Mesendoderm (in vitro differentiated cells): ENCODE measurements around the gene EGFLAM.

Source experiments
- DNase-seq: peaks from one replicate; pipeline ENCODE4 v3.0.0; 2013
- H2AK5ac ChIP-seq: 2 replicates; pipeline ENCODE4 v1.6.1; 2013; ENCODE audit warnings: low read length, inconsistent platforms
- H2BK120ac ChIP-seq: 2 replicates; pipeline ENCODE4 v1.6.1; 2013; ENCODE audit warnings: low read depth, mild to moderate bottlenecking, low read length, moderate library complexity, mixed read lengths
- H2BK15ac ChIP-seq: replicated peaks from 2 replicates; pipeline ENCODE4 v1.6.1; 2013; ENCODE audit warnings: low read depth, mild to moderate bottlenecking, moderate library complexity
- H2BK5ac ChIP-seq: 2 replicates; pipeline ENCODE4 v1.6.1; 2013; ENCODE audit warnings: low read length, inconsistent platforms
- H3K18ac ChIP-seq: 2 replicates; pipeline ENCODE4 v1.6.1; 2013; ENCODE audit warnings: mild to moderate bottlenecking, low read length, mixed read lengths
- H3K23ac ChIP-seq: one replicate; pipeline ENCODE4 v1.6.1; 2013; ENCODE audit warnings: low read length
- H3K27ac ChIP-seq: 2 replicates; pipeline ENCODE4 v1.5.1; 2013; ENCODE audit warnings: low read depth, mild to moderate bottlenecking, inconsistent platforms, low read length, moderate library complexity
- H3K27me3 ChIP-seq: 2 replicates; pipeline ENCODE4 v1.6.1; 2013; ENCODE audit warnings: low read length, control low read depth, mild to moderate bottlenecking, inconsistent platforms; ENCODE audit not compliant: insufficient read depth, poor library complexity
- H3K36me3 ChIP-seq: 2 replicates; pipeline ENCODE4 v1.6.1; 2013; ENCODE audit warnings: low read length, inconsistent platforms; ENCODE audit not compliant: control insufficient read depth, insufficient read depth
- H3K4ac ChIP-seq: one replicate; pipeline ENCODE4 v1.6.1; 2013; ENCODE audit warnings: low read depth, mild to moderate bottlenecking, low read length, moderate library complexity
- H3K4me1 ChIP-seq: 2 replicates; pipeline ENCODE4 v1.6.1; 2013; ENCODE audit warnings: low read depth, low read length, inconsistent platforms; ENCODE audit not compliant: control insufficient read depth
- H3K4me2 ChIP-seq: 2 replicates; pipeline ENCODE4 v1.6.1; 2013; ENCODE audit warnings: low read length
- H3K4me3 ChIP-seq: 2 replicates; pipeline ENCODE4 v1.5.1; 2013; ENCODE audit warnings: mild to moderate bottlenecking, low read length
- H3K56ac ChIP-seq: one replicate; pipeline ENCODE4 v1.6.1; 2013; ENCODE audit warnings: low read length
- H3K79me1 ChIP-seq: 2 replicates; pipeline ENCODE4 v1.6.1; 2013; ENCODE audit warnings: low read length, inconsistent platforms
- H3K79me2 ChIP-seq: 2 replicates; pipeline ENCODE4 v1.6.1; 2013; ENCODE audit warnings: mild to moderate bottlenecking, low read length; ENCODE audit not compliant: control insufficient read depth, insufficient read depth
- H3K9ac ChIP-seq: 2 replicates; pipeline ENCODE4 v1.6.1; 2013; ENCODE audit warnings: low read length, inconsistent platforms
- H4K5ac ChIP-seq: one replicate; pipeline ENCODE4 v1.6.1; 2013; ENCODE audit warnings: low read length
- H4K8ac ChIP-seq: one replicate; pipeline ENCODE4 v1.6.1; 2013; ENCODE audit warnings: low read depth, mild to moderate bottlenecking, control low read depth, low read length, moderate library complexity
- WGBS: extraction: QIAGEN DNeasy Blood & Tissue Kit; methylation state at CpG from one replicate; pipeline ENCODE4 v1.1.7; 2013; ENCODE audit warnings: low lambda C conversion rate, missing lambda C conversion rate; ENCODE audit not compliant: insufficient coverage; ENCODE audit errors: extremely low coverage; 5-methylcytosine and 5-hydroxymethylcytosine counted together

EGFLAM gene

DNA sequence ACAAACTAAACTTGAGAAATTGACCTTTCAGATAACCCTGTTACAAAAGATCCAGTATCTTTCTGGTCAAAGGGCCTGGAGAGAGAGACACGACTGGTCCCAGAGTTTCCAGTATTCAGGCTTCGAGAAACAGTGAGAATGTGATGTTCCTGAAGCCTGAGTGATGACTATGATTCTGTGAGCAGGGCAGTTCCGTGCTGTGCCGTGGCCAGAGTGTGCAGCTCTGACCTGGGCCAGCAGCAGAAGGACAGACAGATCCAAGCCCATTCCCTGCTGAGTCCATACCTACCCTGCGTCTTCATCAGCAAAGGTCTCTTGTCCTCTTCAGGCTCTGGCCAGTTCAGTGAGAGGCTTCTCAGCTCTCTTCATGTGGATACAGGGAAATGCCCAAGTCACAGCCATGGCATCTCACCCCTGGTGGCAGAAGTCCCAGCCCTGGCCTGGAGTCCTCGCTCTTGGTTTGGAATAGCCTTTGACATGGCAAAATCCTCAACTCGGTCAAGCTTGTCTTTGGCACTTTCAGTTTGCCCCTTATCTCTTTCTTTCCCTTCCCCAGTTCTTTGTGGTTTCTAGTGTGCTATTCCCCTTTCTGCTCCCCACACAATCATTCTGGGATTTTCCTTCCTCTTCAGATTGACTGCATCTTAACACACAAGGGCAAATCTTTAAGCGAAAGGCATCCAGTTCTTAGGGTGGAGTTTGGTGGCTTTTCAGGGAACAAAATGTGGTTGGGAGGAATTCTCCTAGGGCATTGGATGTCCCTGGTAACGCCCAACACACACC is 190.4 kb downstream of the EGFLAM start:
- Histone ChIP-seq H3K56ac (no peak overlapping the region), H3K4me1 (no peaks in the 10 kb centered on the region)

DNA sequence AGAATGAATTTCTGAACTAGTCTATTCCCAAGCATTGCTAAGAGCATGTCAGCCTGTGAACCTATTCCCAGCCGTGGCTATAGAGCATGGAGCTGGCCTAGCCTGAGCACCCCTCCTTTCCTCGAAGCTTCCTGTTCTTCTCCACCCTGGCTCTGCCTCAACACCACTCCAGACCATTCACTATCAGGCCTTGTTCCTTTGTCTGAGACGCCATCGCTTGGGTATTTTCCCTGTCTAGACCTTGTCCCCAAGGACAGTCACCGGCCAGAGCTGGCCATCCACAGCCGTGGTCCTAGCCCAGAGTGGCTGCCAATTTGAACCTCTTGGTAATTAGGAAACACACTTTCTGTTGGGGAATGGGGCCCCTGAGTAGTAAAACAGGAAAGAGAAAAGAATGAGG is 192.3 kb downstream of the EGFLAM start:
- Histone ChIP-seq H3K9ac (no peak overlapping the region), H3K79me1 (no peaks in the 10 kb centered on the region), H2BK15ac (no peak overlapping the region), H3K23ac (no peak overlapping the region), H3K27ac (no peak overlapping the region), H3K56ac (no peak overlapping the region), H3K4me2 (no peak overlapping the region), H3K79me2 (no peaks in the 10 kb centered on the region), H3K4me3 (no peak overlapping the region), H2AK5ac (no peak overlapping the region), H3K18ac (no peak overlapping the region), H4K8ac (no peak overlapping the region), H3K36me3 (no peaks in the 10 kb centered on the region), H3K27me3 (no peaks in the 10 kb centered on the region), H4K5ac (no peak overlapping the region), H2BK120ac (no peak overlapping the region), H3K4ac (no peak overlapping the region), H2BK5ac (no peak overlapping the region), H3K4me1 (no peaks in the 10 kb centered on the region)
- no peak for DNase-seq
- no CpG with 5 or more reads among the region's 6 CpGs for WGBS

More for the DNA sequence above, 190.4 kb downstream of the EGFLAM start:
- DNase-seq, result no peak
- H2BK15ac ChIP-seq, result no peak overlapping the region
- H3K27ac ChIP-seq, result no peak overlapping the region
- H3K27me3 ChIP-seq, result no peaks in the 10 kb centered on the region
- H3K9ac ChIP-seq, result no peak overlapping the region
- H3K36me3 ChIP-seq, result no peaks in the 10 kb centered on the region
- no peak overlapping the region for H3K4me3 ChIP-seq
- no peak overlapping the region for H3K23ac ChIP-seq
- no peak overlapping the region for H2BK120ac ChIP-seq
- H2BK5ac ChIP-seq, result no peak overlapping the region
- H3K4ac ChIP-seq, result no peak overlapping the region
- no peaks in the 10 kb centered on the region for H3K79me2 ChIP-seq
- H3K4me2 ChIP-seq, result no peak overlapping the region
- H2AK5ac ChIP-seq, result no peak overlapping the region
- no peak overlapping the region for H3K18ac ChIP-seq
- no peak overlapping the region for H4K8ac ChIP-seq
- no peaks in the 10 kb centered on the region for H3K79me1 ChIP-seq
- H4K5ac ChIP-seq, result no peak overlapping the region
- WGBS, result no CpG with 5 or more reads among the region's 9 CpGs

DNA sequence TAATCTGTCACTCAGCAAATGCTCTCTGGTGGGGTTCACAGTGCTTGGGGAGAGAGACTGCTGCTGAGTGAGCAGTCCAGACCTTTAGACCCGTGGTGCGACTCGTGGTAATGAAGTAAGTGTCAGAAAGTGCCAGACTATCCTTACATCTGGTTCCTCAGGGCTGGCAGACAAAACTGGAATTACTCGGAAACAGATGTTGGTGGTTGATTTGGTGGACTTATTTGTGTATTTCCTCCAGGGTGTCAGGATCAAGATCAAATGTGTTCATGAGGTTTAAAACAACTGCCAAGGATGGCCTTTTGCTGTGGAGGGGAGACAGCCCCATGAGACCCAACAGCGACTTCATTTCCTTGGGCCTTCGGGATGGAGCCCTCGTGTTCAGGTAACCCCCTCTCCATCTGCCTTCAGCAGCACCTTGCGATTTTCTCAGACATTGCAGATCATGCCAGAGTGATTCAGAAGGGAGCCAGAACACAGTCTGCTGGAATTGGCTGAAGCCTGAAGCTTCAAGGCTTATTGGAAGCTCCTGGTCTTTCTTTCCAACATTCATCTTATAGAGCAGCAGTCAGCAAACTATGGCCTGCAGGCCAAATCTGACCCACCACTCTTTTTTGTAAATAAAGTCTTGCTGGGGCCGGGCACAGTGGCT is 192.8 kb downstream of the EGFLAM start:
- Histone ChIP-seq H3K9ac (no peak overlapping the region), H3K4ac (no peak overlapping the region), H3K56ac (no peak overlapping the region), H3K4me2 (no peak overlapping the region), H3K79me2 (no peaks in the 10 kb centered on the region), H4K5ac (no peak overlapping the region), H3K18ac (no peak overlapping the region), H3K23ac (no peak overlapping the region), H3K79me1 (no peaks in the 10 kb centered on the region), H3K27me3 (no peaks in the 10 kb centered on the region), H3K27ac (no peak overlapping the region), H3K36me3 (no peaks in the 10 kb centered on the region), H2BK15ac (no peak overlapping the region), H2BK5ac (no peak overlapping the region), H2AK5ac (no peak overlapping the region), H4K8ac (no peak overlapping the region), H3K4me1 (no peaks in the 10 kb centered on the region), H3K4me3 (no peak overlapping the region), H2BK120ac (no peak overlapping the region)
- no CpG with 5 or more reads among the region's 9 CpGs for WGBS
- DNase-seq, result no peak

DNA sequence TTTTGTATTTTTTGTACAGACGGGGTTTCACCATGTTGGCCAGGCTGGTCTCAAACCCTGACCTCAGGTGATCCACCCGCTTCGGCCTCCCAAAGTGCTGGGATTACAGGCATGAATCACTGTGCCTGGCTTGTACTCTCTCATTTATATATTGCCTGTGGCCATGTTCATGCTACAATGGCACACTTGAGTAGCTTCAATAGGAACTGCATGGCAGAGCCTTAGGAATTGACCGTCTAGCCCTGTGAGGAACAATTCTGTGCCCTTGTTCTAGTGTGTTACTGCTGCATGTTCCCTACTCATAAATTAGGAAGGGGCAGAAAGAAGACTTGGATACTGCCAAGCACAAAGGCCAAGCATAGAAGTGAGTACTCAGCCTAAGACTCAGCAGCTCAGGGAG is 193.8 kb downstream of the EGFLAM start:
- H2BK120ac ChIP-seq, result no peak overlapping the region
- H3K4me1 ChIP-seq, result no peaks in the 10 kb centered on the region
- H3K79me2 ChIP-seq, result no peaks in the 10 kb centered on the region
- no peak overlapping the region for H3K56ac ChIP-seq
- no peak for DNase-seq
- no peak overlapping the region for H4K8ac ChIP-seq
- H2BK5ac ChIP-seq, result no peak overlapping the region
- H3K23ac ChIP-seq, result no peak overlapping the region
- H3K79me1 ChIP-seq, result no peaks in the 10 kb centered on the region
- no peaks in the 10 kb centered on the region for H3K36me3 ChIP-seq
- no peak overlapping the region for H3K4ac ChIP-seq
- H3K18ac ChIP-seq, result no peak overlapping the region
- no peak overlapping the region for H3K4me2 ChIP-seq
- no peak overlapping the region for H2AK5ac ChIP-seq
- H3K4me3 ChIP-seq, result no peak overlapping the region
- H2BK15ac ChIP-seq, result no peak overlapping the region
- no peaks in the 10 kb centered on the region for H3K27me3 ChIP-seq
- no peak overlapping the region for H3K9ac ChIP-seq
- no peak overlapping the region for H3K27ac ChIP-seq
- WGBS, result no CpG with 5 or more reads among the region's 4 CpGs
- H4K5ac ChIP-seq, result no peak overlapping the region

DNA sequence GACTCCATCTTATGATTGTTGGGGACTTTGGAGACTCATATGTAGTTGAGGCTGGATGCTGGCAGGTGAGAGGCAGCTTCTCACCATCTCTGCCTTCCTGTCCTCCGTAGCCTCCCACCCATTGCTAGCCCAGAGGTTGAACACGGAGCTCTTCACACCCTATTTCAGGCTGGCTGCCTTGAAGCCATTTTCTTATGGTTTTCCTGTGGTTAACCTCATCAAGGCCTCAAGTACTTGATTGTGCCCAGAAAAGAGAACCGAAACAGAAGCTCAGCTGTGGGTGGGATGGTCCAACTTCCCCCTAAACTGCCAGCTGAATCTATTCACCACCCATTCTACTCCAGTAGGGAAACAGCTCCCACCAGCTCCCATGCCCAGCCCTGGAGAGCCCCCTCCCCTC is 195.1 kb downstream of the EGFLAM start:
- no peak for DNase-seq
- H3K9ac ChIP-seq, result no peak overlapping the region
- H3K4me3 ChIP-seq, result no peak overlapping the region
- no peak overlapping the region for H2BK5ac ChIP-seq
- H4K5ac ChIP-seq, result no peak overlapping the region
- H3K4ac ChIP-seq, result no peak overlapping the region
- H4K8ac ChIP-seq, result no peak overlapping the region
- no peaks in the 10 kb centered on the region for H3K4me1 ChIP-seq
- no peaks in the 10 kb centered on the region for H3K79me1 ChIP-seq
- H3K4me2 ChIP-seq, result no peak overlapping the region
- no peak overlapping the region for H2AK5ac ChIP-seq
- no peak overlapping the region for H2BK120ac ChIP-seq
- no CpG with 5 or more reads among the region's 3 CpGs for WGBS
- no peak overlapping the region for H3K23ac ChIP-seq
- H3K18ac ChIP-seq, result no peak overlapping the region
- no peaks in the 10 kb centered on the region for H3K79me2 ChIP-seq
- no peaks in the 10 kb centered on the region for H3K36me3 ChIP-seq
- H3K27me3 ChIP-seq, result no peaks in the 10 kb centered on the region
- H3K27ac ChIP-seq, result no peak overlapping the region
- H3K56ac ChIP-seq, result no peak overlapping the region
- H2BK15ac ChIP-seq, result no peak overlapping the region
